ENCODE data around the gene TXK.
A peak's percentile ranks its signal among the peaks of the same experiment; 100 is the strongest.

The TXK gene

DNA sequence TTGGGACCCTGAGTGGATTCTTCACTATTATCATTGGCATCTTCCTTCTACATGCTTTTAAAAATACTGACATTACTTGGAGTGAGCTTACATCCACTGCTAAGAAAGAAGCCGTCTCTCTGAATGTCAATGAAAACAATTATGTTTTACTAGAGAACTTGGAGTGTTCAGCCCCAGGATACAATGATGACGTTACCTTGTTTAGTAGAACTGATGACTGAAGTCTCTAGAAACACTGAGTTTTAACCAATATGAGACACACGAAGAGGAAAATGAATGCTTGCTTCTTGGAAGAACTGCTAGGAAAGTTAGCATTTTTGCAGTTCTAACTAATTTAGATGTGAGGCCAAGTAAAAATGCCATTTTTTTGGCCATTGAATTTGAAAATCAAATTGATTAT is 98.1 kb downstream of the TXK start:
- TF ChIP-seq, protein P1, sequence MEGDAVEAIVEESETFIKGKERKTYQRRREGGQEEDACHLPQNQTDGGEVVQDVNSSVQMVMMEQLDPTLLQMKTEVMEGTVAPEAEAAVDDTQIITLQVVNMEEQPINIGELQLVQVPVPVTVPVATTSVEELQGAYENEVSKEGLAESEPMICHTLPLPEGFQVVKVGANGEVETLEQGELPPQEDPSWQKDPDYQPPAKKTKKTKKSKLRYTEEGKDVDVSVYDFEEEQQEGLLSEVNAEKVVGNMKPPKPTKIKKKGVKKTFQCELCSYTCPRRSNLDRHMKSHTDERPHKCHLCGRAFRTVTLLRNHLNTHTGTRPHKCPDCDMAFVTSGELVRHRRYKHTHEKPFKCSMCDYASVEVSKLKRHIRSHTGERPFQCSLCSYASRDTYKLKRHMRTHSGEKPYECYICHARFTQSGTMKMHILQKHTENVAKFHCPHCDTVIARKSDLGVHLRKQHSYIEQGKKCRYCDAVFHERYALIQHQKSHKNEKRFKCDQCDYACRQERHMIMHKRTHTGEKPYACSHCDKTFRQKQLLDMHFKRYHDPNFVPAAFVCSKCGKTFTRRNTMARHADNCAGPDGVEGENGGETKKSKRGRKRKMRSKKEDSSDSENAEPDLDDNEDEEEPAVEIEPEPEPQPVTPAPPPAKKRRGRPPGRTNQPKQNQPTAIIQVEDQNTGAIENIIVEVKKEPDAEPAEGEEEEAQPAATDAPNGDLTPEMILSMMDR (IDR thresholded peaks at IDR 0.05; ENCODE audit: low read depth, low read length): no peak
- H3K4me3 ChIP-seq (ENCODE audit: low read depth, low read length): no peak overlapping the region

DNA sequence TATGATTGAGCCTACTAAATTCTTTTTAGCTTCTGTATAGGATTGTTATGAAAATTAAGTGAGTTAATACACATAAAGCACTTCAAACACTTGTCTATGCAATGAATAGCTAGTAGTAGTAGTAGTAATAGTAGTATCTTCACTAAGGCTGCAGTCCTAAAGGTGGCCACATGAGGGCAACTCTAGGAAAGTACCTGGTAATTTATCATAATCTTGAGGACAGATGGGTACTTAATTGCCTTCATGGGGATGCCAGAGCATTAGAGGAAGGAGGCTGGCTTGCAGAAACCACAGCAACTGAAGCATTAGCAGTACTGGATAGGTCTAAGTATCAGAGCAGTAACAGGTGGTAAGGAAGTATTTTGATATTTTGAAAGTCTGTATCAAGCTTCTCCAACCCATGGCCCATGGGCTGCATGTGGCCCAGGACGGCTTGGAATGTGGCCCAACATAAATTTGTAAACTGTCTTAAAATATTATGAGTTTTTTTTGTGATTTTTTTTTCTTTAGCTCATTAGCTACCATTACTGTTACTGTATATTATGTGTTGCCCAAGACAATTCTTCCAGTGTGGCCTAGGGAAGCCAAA is 100.1 kb downstream of the TXK start:
- TF ChIP-seq, protein P1 (IDR thresholded peaks at IDR 0.05; ENCODE audit: low read depth, low read length): peak; percentile 36
- no peak overlapping the region for H3K4me3 ChIP-seq (ENCODE audit: low read depth, low read length)

DNA sequence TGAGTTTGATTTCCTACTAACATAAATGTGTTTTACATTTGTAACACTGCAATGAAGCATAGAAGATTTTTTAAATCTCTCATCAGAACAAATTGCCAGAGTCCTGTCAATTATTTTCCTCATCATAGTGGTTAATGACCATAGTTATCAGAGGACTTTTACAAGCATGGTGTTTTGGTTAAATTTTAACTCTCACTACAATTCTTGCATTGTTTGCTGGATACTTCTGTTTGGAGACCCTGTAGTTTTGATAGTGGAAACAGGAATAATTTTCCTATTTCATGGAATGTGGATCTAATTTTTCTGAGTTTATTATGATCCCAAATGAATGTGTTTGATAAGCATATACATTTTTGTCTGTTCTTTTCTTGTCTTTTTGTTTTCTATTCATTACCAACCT is 100.6 kb downstream of the TXK start:
- H3K4me3 ChIP-seq (ENCODE audit: low read depth, low read length): no peak overlapping the region
- TF ChIP-seq, protein P1 (IDR thresholded peaks at IDR 0.05; ENCODE audit: low read depth, low read length): no peak

DNA sequence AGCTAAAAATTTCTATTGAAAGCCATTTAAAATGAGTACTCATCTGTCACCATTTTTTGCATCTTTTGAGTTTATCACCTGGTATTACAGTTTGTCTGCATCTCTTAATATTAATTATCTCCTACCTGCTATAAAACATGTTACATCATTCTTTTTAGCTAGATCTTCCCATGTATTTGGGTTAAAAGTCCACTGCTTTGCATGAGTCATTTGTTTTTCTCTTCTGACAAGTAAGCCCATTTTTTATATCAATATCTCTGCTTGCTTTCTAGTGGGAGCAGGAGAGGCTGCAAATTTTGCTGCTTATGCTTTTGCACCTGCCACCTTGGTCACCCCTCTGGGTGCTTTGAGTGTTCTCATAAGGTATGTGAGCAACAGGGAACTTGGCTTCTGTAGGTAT is 101.3 kb downstream of the TXK start:
- TF ChIP-seq, protein P1 (IDR thresholded peaks at IDR 0.05; ENCODE audit: low read depth, low read length): no peak
- H3K4me3 ChIP-seq (ENCODE audit: low read depth, low read length): no peak overlapping the region

DNA sequence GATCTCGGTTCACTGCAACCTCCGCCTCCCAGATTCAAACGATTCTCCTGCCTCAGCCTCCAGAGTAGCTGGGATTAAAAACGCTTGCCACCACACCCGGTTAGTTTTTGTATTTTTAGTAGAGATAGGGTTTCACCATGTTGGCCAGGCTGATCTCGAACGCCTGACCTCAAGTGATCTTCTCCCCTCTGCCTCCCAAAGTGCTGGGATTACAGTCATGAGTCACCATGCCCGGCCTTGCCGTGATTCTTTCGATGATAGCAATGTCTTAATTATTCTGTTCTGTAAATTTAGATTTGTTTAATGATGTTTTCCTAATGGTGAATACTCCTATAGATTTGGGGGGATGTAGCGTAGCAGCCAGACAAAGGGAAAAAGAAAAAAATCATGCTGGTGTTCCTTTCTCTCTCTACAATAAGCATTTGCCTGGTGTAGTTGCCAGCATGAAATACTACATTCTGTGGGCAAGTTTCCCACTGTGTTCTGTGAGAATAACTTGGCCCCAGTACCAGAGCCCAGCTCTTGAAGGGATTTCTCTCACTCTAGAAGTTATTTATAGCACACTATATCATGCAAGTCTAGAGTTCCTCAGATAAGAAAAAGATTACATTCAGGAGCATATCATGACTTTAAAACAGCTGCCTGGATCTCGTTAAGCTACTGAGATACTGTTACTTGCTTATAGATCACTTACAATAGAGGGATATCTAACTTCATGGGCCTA is 102.1 kb downstream of the TXK start:
- TF ChIP-seq, protein P1 (IDR thresholded peaks at IDR 0.05; ENCODE audit: low read depth, low read length): no peak
- H3K4me3 ChIP-seq (ENCODE audit: low read depth, low read length): no peak overlapping the region

DNA sequence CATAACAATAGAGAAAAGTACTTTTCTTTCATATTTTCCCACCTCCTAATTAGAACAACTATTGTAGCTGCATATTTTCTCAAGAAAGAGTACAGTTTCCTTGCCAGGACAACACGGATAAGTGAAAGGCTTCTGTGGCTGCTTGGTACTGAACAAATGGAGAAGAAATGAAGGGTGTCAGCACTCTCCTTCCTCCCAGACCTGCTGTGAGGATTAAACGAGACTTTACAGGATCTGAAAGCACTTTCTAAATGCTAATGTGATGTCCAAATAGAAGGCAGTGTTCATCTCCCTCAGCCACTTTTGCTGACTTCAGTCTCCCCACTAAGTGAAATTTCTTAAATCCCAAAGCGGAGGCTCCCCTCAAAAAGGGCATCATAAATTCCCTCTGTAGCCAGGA is 103.6 kb downstream of the TXK start:
- TF ChIP-seq, protein P1 (IDR thresholded peaks at IDR 0.05; ENCODE audit: low read depth, low read length): no peak
- no peak overlapping the region for H3K4me3 ChIP-seq (ENCODE audit: low read depth, low read length)

DNA sequence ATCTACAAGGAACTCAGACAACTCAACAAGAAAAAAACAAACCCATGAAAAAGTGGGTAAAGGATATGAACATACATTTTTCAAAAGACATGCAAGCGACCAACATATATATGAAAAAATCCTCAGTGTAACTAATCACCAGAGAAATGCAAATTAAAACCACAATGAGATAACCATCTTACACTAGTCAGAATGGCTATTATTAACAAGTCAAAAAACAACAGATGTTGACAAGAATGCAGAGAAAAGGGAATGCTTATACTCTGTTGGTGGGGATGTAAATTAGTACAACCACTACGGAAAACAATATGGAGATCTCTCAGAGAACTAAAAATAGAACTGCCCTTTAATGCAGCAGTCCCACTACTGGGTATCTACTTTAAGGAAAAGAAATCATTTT is 105.4 kb downstream of the TXK start:
- TF ChIP-seq, protein P1 (IDR thresholded peaks at IDR 0.05; ENCODE audit: low read depth, low read length): no peak

More for the DNA sequence above, 105.4 kb downstream of the TXK start:
- H3K4me3 ChIP-seq (ENCODE audit: low read depth, low read length): no peak overlapping the region
